ENCODE data around the gene TLX2. TPM values are rescaled to one million over a fixed set of nuclear protein-coding genes. Genes with fewer than 3 reads are reported as not detected.

Gene TLX2
- total RNA-seq, 1 experiment from 2014 or later, result 0.68 TPM

DNA sequence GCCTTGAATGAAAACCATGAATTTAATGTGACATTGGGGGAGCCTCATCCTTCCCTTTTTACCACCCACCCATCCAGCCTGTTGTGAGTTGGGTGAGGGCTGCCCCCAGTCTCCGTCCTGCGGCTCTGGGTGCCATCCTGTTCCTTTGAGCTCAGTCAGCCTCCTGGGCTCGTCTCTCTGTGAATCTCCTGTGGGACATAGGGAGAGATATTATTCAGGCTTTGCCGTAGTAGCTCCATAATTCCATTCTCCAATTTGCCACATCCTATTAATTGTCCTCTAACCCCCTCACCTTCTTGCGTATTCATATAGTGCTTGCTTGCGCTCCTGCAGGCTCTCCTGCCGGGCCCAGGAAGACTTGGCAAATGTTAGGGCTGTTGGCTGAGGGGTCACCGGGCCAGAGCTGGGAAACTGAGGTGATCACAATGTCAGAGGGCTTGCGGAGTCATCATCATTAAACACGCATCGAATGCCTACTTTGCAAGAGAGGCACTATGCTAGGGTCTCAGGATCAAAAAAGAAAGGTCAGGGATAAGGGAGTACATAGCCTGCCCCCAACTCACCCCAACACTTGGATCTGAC lies 12.5 kb downstream of the TLX2 start:
- no peaks in the 10 kb centered on the region for H3K9me3 ChIP-seq
- no peak overlapping the region for H3K4me3 ChIP-seq (ENCODE audit: low read depth, low read length)
- no peaks in the 10 kb centered on the region for H3K27me3 ChIP-seq (replicated peaks; ENCODE audit: control insufficient read depth, insufficient read depth, low read length)
- no peak overlapping the region for H3K27ac Mint-ChIP-seq (ENCODE audit: unreplicated experiment)
- no TSS peak for BruUV-seq (replicated peaks)
- H3K4me3 Mint-ChIP-seq (ENCODE audit: unreplicated experiment), result no peak overlapping the region
- H3K27me3 Mint-ChIP-seq (ENCODE audit: insufficient read depth, unreplicated experiment), result no peaks in the 10 kb centered on the region
- ChIA-PET POLR2A (interaction anchor here (0.7 to 1.5 kb wide), 3 partner anchors 17 to 43 kb away, joined by 3 to 5 read pairs (median 3); no protein-coding TSS in a partner anchor), CTCF (no interaction called here)
- H3K36me3 Mint-ChIP-seq (ENCODE audit: insufficient read depth, unreplicated experiment), result peaks cover 46% of the 10 kb centered on the region
- no peaks in the 10 kb centered on the region for H3K9me3 Mint-ChIP-seq (ENCODE audit: unreplicated experiment)
- peaks cover 18% of the 10 kb centered on the region for H3K4me1 Mint-ChIP-seq (ENCODE audit: low read depth, unreplicated experiment)
- peaks cover 9% of the 10 kb centered on the region for H3K36me3 ChIP-seq (ENCODE audit: control insufficient read depth, insufficient read depth, low read length)
- H3K4me1 ChIP-seq, result peaks cover 6% of the 10 kb centered on the region
- no peak for DNase-seq
- intact Hi-C loops (cut with micrococcal nuclease; ENCODE audit: unreplicated experiment), result no loop called here
- TF ChIP-seq, protein P1, sequence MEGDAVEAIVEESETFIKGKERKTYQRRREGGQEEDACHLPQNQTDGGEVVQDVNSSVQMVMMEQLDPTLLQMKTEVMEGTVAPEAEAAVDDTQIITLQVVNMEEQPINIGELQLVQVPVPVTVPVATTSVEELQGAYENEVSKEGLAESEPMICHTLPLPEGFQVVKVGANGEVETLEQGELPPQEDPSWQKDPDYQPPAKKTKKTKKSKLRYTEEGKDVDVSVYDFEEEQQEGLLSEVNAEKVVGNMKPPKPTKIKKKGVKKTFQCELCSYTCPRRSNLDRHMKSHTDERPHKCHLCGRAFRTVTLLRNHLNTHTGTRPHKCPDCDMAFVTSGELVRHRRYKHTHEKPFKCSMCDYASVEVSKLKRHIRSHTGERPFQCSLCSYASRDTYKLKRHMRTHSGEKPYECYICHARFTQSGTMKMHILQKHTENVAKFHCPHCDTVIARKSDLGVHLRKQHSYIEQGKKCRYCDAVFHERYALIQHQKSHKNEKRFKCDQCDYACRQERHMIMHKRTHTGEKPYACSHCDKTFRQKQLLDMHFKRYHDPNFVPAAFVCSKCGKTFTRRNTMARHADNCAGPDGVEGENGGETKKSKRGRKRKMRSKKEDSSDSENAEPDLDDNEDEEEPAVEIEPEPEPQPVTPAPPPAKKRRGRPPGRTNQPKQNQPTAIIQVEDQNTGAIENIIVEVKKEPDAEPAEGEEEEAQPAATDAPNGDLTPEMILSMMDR (IDR thresholded peaks at IDR 0.05; ENCODE audit: insufficient read depth in 1 of 2, low read depth in 1 of 2, low read length in 1 of 2, severe bottlenecking in 1 of 2, unreplicated experiment in 1 of 2), result no peak

DNA sequence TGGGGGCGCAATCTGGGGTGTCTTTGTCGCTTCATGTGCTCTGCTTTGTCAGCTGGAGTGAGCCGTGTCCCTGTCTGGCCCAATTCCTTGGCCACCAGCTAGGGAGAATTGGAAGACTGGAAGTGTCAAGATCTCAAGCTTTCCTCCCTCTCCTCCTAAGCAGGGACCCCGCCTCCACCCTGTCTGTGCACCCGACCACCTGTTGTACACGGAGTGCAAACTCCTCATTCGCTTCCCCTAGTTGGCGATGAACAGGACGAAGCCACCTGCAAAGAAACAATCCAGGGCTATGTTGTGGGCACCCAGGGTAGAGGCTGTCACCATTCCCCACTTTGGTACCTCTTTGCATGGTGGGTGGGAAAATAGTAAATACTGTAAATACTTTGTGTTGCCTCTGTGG lies 13.5 kb downstream of the TLX2 start:
- Histone ChIP-seq H3K4me1 (peaks cover 6% of the 10 kb centered on the region), H3K9me3 (no peaks in the 10 kb centered on the region), H3K27me3 (replicated peaks; ENCODE audit: control insufficient read depth, insufficient read depth, low read length) (no peaks in the 10 kb centered on the region), H3K36me3 (ENCODE audit: control insufficient read depth, insufficient read depth, low read length) (peaks cover 9% of the 10 kb centered on the region), H3K4me3 (ENCODE audit: low read depth, low read length) (no peak overlapping the region)
- no peak for DNase-seq
- POLR2A ChIA-PET, result interaction anchor here (0.5 kb wide), 1 partner anchor 11 kb away, joined by 4 read pairs; no protein-coding TSS in a partner anchor
- TF ChIP-seq, protein P1 (IDR thresholded peaks at IDR 0.05; ENCODE audit: insufficient read depth in 1 of 2, low read depth in 1 of 2, low read length in 1 of 2, severe bottlenecking in 1 of 2, unreplicated experiment in 1 of 2), result no peak
- Mint-ChIP-seq H3K36me3 (ENCODE audit: insufficient read depth, unreplicated experiment) (peaks cover 46% of the 10 kb centered on the region), H3K4me1 (ENCODE audit: low read depth, unreplicated experiment) (peaks cover 18% of the 10 kb centered on the region), H3K9me3 (ENCODE audit: unreplicated experiment) (no peaks in the 10 kb centered on the region), H3K27ac (ENCODE audit: unreplicated experiment) (peak overlapping the region; percentile 28), H3K4me3 (ENCODE audit: unreplicated experiment) (peak overlapping the region; percentile 99), H3K27me3 (ENCODE audit: insufficient read depth, unreplicated experiment) (no peaks in the 10 kb centered on the region)
- TSS peak; percentile 53 for BruUV-seq (replicated peaks)
- CTCF ChIA-PET, result no interaction called here
- intact Hi-C loops (cut with micrococcal nuclease; ENCODE audit: unreplicated experiment), result loop anchor here (2.0 kb wide), 1 partner anchor 73 kb away; the partner anchor contains the start of gene INO80B

DNA sequence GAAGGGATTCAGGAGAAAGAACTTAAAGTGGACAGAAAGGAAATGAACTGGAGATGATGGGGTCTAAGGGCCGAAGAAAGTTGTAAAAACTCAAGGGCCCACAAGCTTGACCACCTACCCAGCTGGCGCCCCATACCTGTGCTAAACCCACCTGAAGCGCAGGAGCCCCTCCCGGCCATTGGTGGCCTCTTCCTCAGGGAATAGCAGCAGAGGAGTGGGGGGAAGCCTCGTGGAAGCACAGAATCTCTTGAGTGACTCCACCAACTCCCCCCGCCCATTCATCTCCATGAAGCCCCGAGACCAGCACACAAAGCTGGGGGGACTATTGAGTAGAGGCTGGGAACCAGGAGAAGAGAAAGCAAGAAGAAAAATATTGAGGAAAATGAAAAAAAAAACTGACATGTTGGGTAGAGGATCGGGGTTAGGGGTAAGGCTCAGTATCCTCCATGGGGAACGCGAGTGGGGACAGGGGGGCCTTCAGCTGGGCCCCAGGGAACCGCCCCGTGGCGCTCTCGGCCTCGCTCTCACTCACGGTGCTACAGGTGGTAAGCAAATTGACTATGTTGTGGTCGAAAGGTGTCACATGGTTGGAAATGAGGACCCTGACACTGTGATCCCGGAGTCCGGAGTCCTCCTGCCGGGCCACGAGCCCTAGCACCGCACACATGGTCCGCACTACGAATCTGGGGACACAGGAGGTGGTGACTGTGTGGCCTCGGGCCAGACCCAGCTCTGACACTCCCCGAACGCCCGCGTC lies 14.5 kb downstream of the TLX2 start:
- ChIA-PET POLR2A (interaction anchor here (1.4 kb wide), 2 partner anchors 20 to 71 kb away, joined by 5 read pairs; partner anchors contain the start of gene WBP1), CTCF (interaction anchor here (0.8 to 1.4 kb wide), 4 partner anchors 16 to 67 kb away, joined by 3 to 4 read pairs (median 3); no protein-coding TSS in a partner anchor)
- Histone ChIP-seq H3K27me3 (replicated peaks; ENCODE audit: control insufficient read depth, insufficient read depth, low read length) (no peaks in the 10 kb centered on the region), H3K36me3 (ENCODE audit: control insufficient read depth, insufficient read depth, low read length) (peaks cover 9% of the 10 kb centered on the region), H3K4me3 (ENCODE audit: low read depth, low read length) (peak overlapping the region; percentile 78), H3K9me3 (no peaks in the 10 kb centered on the region), H3K4me1 (peaks cover 6% of the 10 kb centered on the region)
- Mint-ChIP-seq H3K4me3 (ENCODE audit: unreplicated experiment) (peak overlapping the region; percentile 99), H3K36me3 (ENCODE audit: insufficient read depth, unreplicated experiment) (peaks cover 46% of the 10 kb centered on the region), H3K9me3 (ENCODE audit: unreplicated experiment) (no peaks in the 10 kb centered on the region), H3K27ac (ENCODE audit: unreplicated experiment) (peak overlapping the region; percentile 99), H3K4me1 (ENCODE audit: low read depth, unreplicated experiment) (peaks cover 18% of the 10 kb centered on the region), H3K27me3 (ENCODE audit: insufficient read depth, unreplicated experiment) (no peaks in the 10 kb centered on the region)
- BruUV-seq (replicated peaks), result no TSS peak
- intact Hi-C loops (cut with micrococcal nuclease; ENCODE audit: unreplicated experiment), result loop anchor here (1.0 to 2.0 kb wide), 7 partner anchors 12 to 74 kb away; partner anchors contain the start of genes INO80B, MRPL53, PCGF1 and TTC31
- TF ChIP-seq, protein P1 (IDR thresholded peaks at IDR 0.05; ENCODE audit: insufficient read depth in 1 of 2, low read depth in 1 of 2, low read length in 1 of 2, severe bottlenecking in 1 of 2, unreplicated experiment in 1 of 2), result no peak
- DNase-seq, result no peak

All from Caco-2 (cell line).